ENCODE measurements around the gene PIGO. TPM values are rescaled to one million over a fixed set of nuclear protein-coding genes. Genes with fewer than 3 reads are reported as not detected.

Gene PIGO
- total and polyA plus RNA-seq, 9 of the 15 experiments (the other 6 are each of a cell fraction or from before 2014, with no cell fraction given), result 5.4 to 13.7 (median 9.7) TPM

- TF ChIP-seq MXI1 (IDR thresholded peaks at IDR 0.05; ENCODE audit: low read depth, low read length) (0 out of 2 replicates have a peak, but pooled peaks have one; percentile 8), HMG20B (CRISPR knock-in tag; IDR thresholded peaks at IDR 0.05) (no peak), USF1 (CRISPR knock-in tag; IDR thresholded peaks at IDR 0.05) (no peak), TFAM (CRISPR knock-in tag; conservative IDR thresholded peaks at IDR 0.05) (no peak), THRAP3 (IDR thresholded peaks at IDR 0.05; ENCODE audit: borderline replicate concordance) (0 out of 2 replicates have a peak, but pooled peaks have one; percentile 17), HNRNPH1 (optimal IDR thresholded peaks at IDR 0.05; ENCODE audit: low read depth, low read length) (no peak), PYGO2 (tag; IDR thresholded peaks at IDR 0.05) (no peak), BHLHE40 (IDR thresholded peaks at IDR 0.05; ENCODE audit: low read length) (0 out of 2 replicates have a peak, but pooled peaks have one; percentile 14), ZNF239 (CRISPR knock-in tag; IDR thresholded peaks at IDR 0.05) (no peak), PHB2 (IDR thresholded peaks at IDR 0.05; ENCODE audit: low read depth) (no peak), NCOA2 (IDR thresholded peaks at IDR 0.05; ENCODE audit: partially characterized antibody in 2 of 2) (no peak), MCM2 (IDR thresholded peaks at IDR 0.05; ENCODE audit: low read depth) (no peak), FUS (optimal IDR thresholded peaks at IDR 0.05; ENCODE audit: low read depth, low read length) (no peak), ZNF644 (tag; IDR thresholded peaks at IDR 0.05; ENCODE audit: low read depth) (no peak), RERE (CRISPR knock-in tag; IDR thresholded peaks at IDR 0.05; ENCODE audit: borderline replicate concordance) (no peak), MECOM (CRISPR knock-in tag; IDR thresholded peaks at IDR 0.05) (no peak), RAD51 (IDR thresholded peaks at IDR 0.05; ENCODE audit: borderline replicate concordance, low read depth) (no peak)
- TF ChIP-seq, protein P1, sequence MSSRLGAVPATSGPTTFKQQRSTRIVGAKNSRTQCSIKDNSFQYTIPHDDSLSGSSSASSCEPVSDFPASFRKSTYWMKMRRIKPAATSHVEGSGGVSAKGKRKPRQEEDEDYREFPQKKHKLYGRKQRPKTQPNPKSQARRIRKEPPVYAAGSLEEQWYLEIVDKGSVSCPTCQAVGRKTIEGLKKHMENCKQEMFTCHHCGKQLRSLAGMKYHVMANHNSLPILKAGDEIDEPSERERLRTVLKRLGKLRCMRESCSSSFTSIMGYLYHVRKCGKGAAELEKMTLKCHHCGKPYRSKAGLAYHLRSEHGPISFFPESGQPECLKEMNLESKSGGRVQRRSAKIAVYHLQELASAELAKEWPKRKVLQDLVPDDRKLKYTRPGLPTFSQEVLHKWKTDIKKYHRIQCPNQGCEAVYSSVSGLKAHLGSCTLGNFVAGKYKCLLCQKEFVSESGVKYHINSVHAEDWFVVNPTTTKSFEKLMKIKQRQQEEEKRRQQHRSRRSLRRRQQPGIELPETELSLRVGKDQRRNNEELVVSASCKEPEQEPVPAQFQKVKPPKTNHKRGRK (tag; IDR thresholded peaks at IDR 0.05), result no peak
Measured at GRCh38 chr9:35096035-35096849, at the start of gene PIGO (continued).

All from K562 (cell line).